ENCODE results near the gene CCDC150.
"Not testable (repeated sequence)": the region's sequence is repeated elsewhere in the genome, so short reads cannot be mapped to it uniquely, and the experiment has no call there.

CCDC150 gene

GRCh38 chr2:196635156-196635555, 4.4 kb upstream of the CCDC150 start:
- DNase-seq (ENCODE audit: low read depth in 1 of 2, low spot score in 1 of 2) = no peak

- no peak for DNase-seq (ENCODE audit: low read depth in 1 of 2, low spot score in 1 of 2)
Measured at GRCh38 chr2:196638765-196639164, 750 bp upstream of the CCDC150 start.

GRCh38 chr2:196640031-196640548, 575 bp downstream of the CCDC150 start:
- no peak for DNase-seq (ENCODE audit: low read depth in 1 of 2, low spot score in 1 of 2)

- DNase-seq (ENCODE audit: low read depth in 1 of 2, low spot score in 1 of 2) = no peak
Measured at GRCh38 chr2:196649202-196649601, 9.7 kb downstream of the CCDC150 start.

GRCh38 chr2:196651387-196652094, 12.0 kb downstream of the CCDC150 start:
- no peak for DNase-seq (ENCODE audit: low read depth in 1 of 2, low spot score in 1 of 2)

- DNase-seq (ENCODE audit: low read depth in 1 of 2, low spot score in 1 of 2) = no peak
Measured at GRCh38 chr2:196652869-196653268, 13.4 kb downstream of the CCDC150 start.

GRCh38 chr2:196653843-196654242, 14.3 kb downstream of the CCDC150 start:
- DNase-seq (ENCODE audit: low read depth in 1 of 2, low spot score in 1 of 2) = no peak

- no peak for DNase-seq (ENCODE audit: low read depth in 1 of 2, low spot score in 1 of 2)
Measured at GRCh38 chr2:196655761-196656160, 16.2 kb downstream of the CCDC150 start.

GRCh38 chr2:196657333-196657732, 17.8 kb downstream of the CCDC150 start:
- DNase-seq (ENCODE audit: low read depth in 1 of 2, low spot score in 1 of 2) = no peak

GRCh38 chr2:196659844-196660243, 20.3 kb downstream of the CCDC150 start:
- no peak for DNase-seq (ENCODE audit: low read depth in 1 of 2, low spot score in 1 of 2)

GRCh38 chr2:196660244-196660643, 20.7 kb downstream of the CCDC150 start:
- DNase-seq (ENCODE audit: low read depth in 1 of 2, low spot score in 1 of 2) = no peak

- DNase-seq (ENCODE audit: low read depth in 1 of 2, low spot score in 1 of 2) = no peak
Measured at GRCh38 chr2:196670342-196670741, 30.8 kb downstream of the CCDC150 start.

GRCh38 chr2:196675963-196676362, 36.4 kb downstream of the CCDC150 start:
- no peak for DNase-seq (ENCODE audit: low read depth in 1 of 2, low spot score in 1 of 2)

GRCh38 chr2:196677404-196677803, 37.9 kb downstream of the CCDC150 start:
- no peak for DNase-seq (ENCODE audit: low read depth in 1 of 2, low spot score in 1 of 2)

- DNase-seq (ENCODE audit: low read depth in 1 of 2, low spot score in 1 of 2) = no peak
Measured at GRCh38 chr2:196679368-196679767, 39.9 kb downstream of the CCDC150 start.

- DNase-seq (ENCODE audit: low read depth in 1 of 2, low spot score in 1 of 2) = no peak
Measured at GRCh38 chr2:196681510-196681909, 42.0 kb downstream of the CCDC150 start.

GRCh38 chr2:196685792-196686191, 46.3 kb downstream of the CCDC150 start:
- DNase-seq (ENCODE audit: low read depth in 1 of 2, low spot score in 1 of 2) = no peak

- not testable (repeated sequence) for DNase-seq (ENCODE audit: low read depth in 1 of 2, low spot score in 1 of 2)
Measured at GRCh38 chr2:196686737-196687136, 47.2 kb downstream of the CCDC150 start.

- DNase-seq (ENCODE audit: low read depth in 1 of 2, low spot score in 1 of 2) = no peak
Measured at GRCh38 chr2:196696423-196697079, 57.0 kb downstream of the CCDC150 start.

- DNase-seq (ENCODE audit: low read depth in 1 of 2, low spot score in 1 of 2) = no peak
Measured at GRCh38 chr2:196697825-196698224, 58.3 kb downstream of the CCDC150 start.

GRCh38 chr2:196702641-196703040, 63.1 kb downstream of the CCDC150 start:
- DNase-seq (ENCODE audit: low read depth in 1 of 2, low spot score in 1 of 2) = no peak

- DNase-seq (ENCODE audit: low read depth in 1 of 2, low spot score in 1 of 2) = no peak
Measured at GRCh38 chr2:196703695-196704094, 64.2 kb downstream of the CCDC150 start.

GRCh38 chr2:196710056-196710455, 70.5 kb downstream of the CCDC150 start:
- not testable (repeated sequence) for DNase-seq (ENCODE audit: low read depth in 1 of 2, low spot score in 1 of 2)

Data from activated T-helper 1 cell treated with anti-CD3 and anti-CD28 coated beads, Interleukin-2, amount 50 U/mL, for 16 hours (primary cell).